OCI-LY1 (cell line): ENCODE results near the gene RIBC1.

ENCODE experiments used
- H2AFZ ChIP-seq: fragments of 200-600 bp; sonication (generic), shearing (Covaris generic); 2 replicates; pipeline ENCODE4 v1.6.0; 2014; ENCODE audit warnings: antibody characterized with exemption, mild to moderate bottlenecking, low read length
- H3F3A ChIP-seq: fragments of 200-600 bp; sonication (generic), shearing (Covaris generic); 2 replicates; pipeline ENCODE4 v1.6.0; 2014; ENCODE audit warnings: mild to moderate bottlenecking, antibody characterized with exemption, low read length, moderate library complexity; ENCODE audit not compliant: insufficient read depth
- H3K27ac ChIP-seq: fragments of 200-600 bp; sonication (generic); 2 replicates; pipeline ENCODE4 v1.5.1; 2014; ENCODE audit warnings: low read length, mixed run types, mild to moderate bottlenecking, low read depth; ENCODE audit not compliant: poor library complexity, severe bottlenecking
- H3K27me3 ChIP-seq: fragments of 200-600 bp; sonication (generic); 2 replicates; pipeline ENCODE4 v1.6.0; 2014; ENCODE audit warnings: antibody characterized with exemption, mild to moderate bottlenecking, low read length, moderate library complexity; ENCODE audit not compliant: insufficient read depth
- H3K36me3 ChIP-seq: fragments of 200-600 bp; sonication (generic); 2 replicates; pipeline ENCODE4 v1.6.1; 2014; ENCODE audit warnings: mild to moderate bottlenecking, antibody characterized with exemption, low read length, moderate library complexity, mixed read lengths; ENCODE audit not compliant: insufficient read depth
- H3K4me1 ChIP-seq: fragments of 200-600 bp; sonication (generic); 2 replicates; pipeline ENCODE4 v1.5.1; 2014; ENCODE audit warnings: mild to moderate bottlenecking, low read length, moderate library complexity; ENCODE audit not compliant: insufficient read depth, severe bottlenecking
- H3K4me2 ChIP-seq: fragments of 200-600 bp; sonication (generic), shearing (Covaris generic); 2 replicates; pipeline ENCODE4 v1.6.1; 2014; ENCODE audit warnings: low read length
- H3K4me3 ChIP-seq: fragments of 200-600 bp; sonication (generic); 2 replicates; pipeline ENCODE4 v1.5.1; 2014; ENCODE audit warnings: low read length, low read depth, mild to moderate bottlenecking, mixed read lengths; ENCODE audit not compliant: poor library complexity, severe bottlenecking
- H3K79me2 ChIP-seq: fragments of 200-600 bp; shearing (Covaris generic); 2 replicates; pipeline ENCODE4 v1.6.1; 2016; ENCODE audit warnings: mixed run types, low read length, mixed read lengths; ENCODE audit not compliant: insufficient read depth
- H3K9ac ChIP-seq: fragments of 200-600 bp; sonication (generic), shearing (Covaris generic); 2 replicates; pipeline ENCODE4 v1.6.1; 2014; ENCODE audit warnings: mild to moderate bottlenecking, low read length, mixed read lengths
- H3K9me2 ChIP-seq: fragments of 200-600 bp; sonication (generic), shearing (Covaris generic); 2 replicates; pipeline ENCODE4 v1.6.1; 2014; ENCODE audit warnings: low read depth, mild to moderate bottlenecking, low read length, mixed read lengths
- H3K9me3 ChIP-seq: fragments of 200-600 bp; shearing (Covaris generic); 2 replicates; pipeline ENCODE4 v1.6.1; 2014; ENCODE audit warnings: low read length, mixed read lengths
- H4K20me1 ChIP-seq: fragments of 200-600 bp; sonication (generic), shearing (Covaris generic); 2 replicates; pipeline ENCODE4 v1.6.0; 2016; ENCODE audit warnings: mild to moderate bottlenecking, low read length; ENCODE audit not compliant: insufficient read depth
- EZH2 ChIP-seq: fragments of 200-600 bp; sonication (generic), shearing (Covaris generic); IDR thresholded peaks from 2 replicates; pipeline ENCODE4 v1.8.0; 2017; ENCODE audit warnings: borderline replicate concordance, mixed run types, mild to moderate bottlenecking, antibody characterized with exemption, low read length, moderate library complexity, mixed read lengths
- TF ChIP-seq, protein P1 (sequence below): fragments of 200-600 bp; sonication (generic), shearing (Covaris generic); IDR thresholded peaks from 2 replicates; pipeline ENCODE4 v1.5.1; 2017; ENCODE audit warnings: mild to moderate bottlenecking, antibody characterized with exemption, low read length, moderate library complexity, mixed read lengths

The RIBC1 gene

DNA sequence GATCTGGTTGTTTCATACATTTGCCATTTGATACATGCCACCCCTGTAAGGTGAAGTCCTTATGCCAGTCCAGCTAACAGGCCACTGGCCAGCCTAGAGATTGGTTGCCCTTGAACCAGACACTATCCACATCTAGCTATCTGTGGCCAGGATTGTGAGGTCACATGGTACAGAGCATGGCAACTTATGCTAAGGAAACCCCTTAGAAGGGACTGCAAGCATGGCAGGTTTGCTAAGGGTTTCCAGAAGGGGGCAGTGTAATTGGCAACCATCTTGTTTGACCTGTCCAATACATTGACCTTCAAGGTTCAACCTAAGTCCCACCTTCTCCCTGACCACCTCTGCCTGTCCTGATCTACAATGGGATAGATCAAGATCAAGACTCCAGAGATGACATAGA, 47.8 kb upstream of the RIBC1 start:
- no peaks in the 10 kb centered on the region for H3K79me2 ChIP-seq
- no peaks in the 10 kb centered on the region for H3K9me3 ChIP-seq
- no peaks in the 10 kb centered on the region for H3F3A ChIP-seq
- H3K4me3 ChIP-seq: no peak overlapping the region
- H3K36me3 ChIP-seq: peaks cover 19% of the 10 kb centered on the region
- H3K9me2 ChIP-seq: no peaks in the 10 kb centered on the region
- H3K4me2 ChIP-seq: no peak overlapping the region
- TF ChIP-seq, protein P1, sequence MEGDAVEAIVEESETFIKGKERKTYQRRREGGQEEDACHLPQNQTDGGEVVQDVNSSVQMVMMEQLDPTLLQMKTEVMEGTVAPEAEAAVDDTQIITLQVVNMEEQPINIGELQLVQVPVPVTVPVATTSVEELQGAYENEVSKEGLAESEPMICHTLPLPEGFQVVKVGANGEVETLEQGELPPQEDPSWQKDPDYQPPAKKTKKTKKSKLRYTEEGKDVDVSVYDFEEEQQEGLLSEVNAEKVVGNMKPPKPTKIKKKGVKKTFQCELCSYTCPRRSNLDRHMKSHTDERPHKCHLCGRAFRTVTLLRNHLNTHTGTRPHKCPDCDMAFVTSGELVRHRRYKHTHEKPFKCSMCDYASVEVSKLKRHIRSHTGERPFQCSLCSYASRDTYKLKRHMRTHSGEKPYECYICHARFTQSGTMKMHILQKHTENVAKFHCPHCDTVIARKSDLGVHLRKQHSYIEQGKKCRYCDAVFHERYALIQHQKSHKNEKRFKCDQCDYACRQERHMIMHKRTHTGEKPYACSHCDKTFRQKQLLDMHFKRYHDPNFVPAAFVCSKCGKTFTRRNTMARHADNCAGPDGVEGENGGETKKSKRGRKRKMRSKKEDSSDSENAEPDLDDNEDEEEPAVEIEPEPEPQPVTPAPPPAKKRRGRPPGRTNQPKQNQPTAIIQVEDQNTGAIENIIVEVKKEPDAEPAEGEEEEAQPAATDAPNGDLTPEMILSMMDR: peak; percentile 28; the same call in 1 of the 2 replicates
- no peak for TF ChIP-seq EZH2
- no peak overlapping the region for H3K27ac ChIP-seq
- no peak overlapping the region for H2AFZ ChIP-seq
- H3K27me3 ChIP-seq: no peaks in the 10 kb centered on the region
- no peak overlapping the region for H3K9ac ChIP-seq
- no peaks in the 10 kb centered on the region for H3K4me1 ChIP-seq
- H4K20me1 ChIP-seq: no peaks in the 10 kb centered on the region

DNA sequence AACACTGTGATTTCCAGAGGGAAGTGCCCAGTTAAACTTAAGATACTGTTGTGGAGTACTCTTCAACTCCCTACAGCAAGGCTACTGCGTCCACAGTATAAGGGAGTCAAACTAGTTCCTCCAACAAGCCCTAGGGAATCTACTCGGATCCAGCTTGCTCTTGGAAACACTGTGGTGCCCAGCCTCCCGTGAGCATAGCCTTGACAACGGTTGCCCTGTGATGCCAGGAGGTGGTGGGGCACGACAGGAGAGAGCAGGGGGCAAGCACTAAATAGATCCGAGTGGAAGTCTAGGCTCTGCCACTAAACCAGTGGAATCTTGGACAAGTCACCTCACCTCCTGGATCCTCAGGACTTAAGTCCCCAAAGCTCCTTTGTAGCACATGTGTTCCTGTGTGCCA, 45.8 kb upstream of the RIBC1 start:
- Histone ChIP-seq H3K9ac (no peak overlapping the region), H3K79me2 (no peaks in the 10 kb centered on the region), H3K9me2 (no peaks in the 10 kb centered on the region), H3K4me3 (no peak overlapping the region), H3K9me3 (no peaks in the 10 kb centered on the region), H3K27me3 (no peaks in the 10 kb centered on the region), H4K20me1 (no peaks in the 10 kb centered on the region), H3K27ac (no peak overlapping the region), H3K4me2 (no peak overlapping the region), H2AFZ (no peak overlapping the region), H3K36me3 (peaks cover 36% of the 10 kb centered on the region), H3K4me1 (no peaks in the 10 kb centered on the region), H3F3A (no peaks in the 10 kb centered on the region)
- TF ChIP-seq EZH2: no peak
- TF ChIP-seq, protein P1: no peak

DNA sequence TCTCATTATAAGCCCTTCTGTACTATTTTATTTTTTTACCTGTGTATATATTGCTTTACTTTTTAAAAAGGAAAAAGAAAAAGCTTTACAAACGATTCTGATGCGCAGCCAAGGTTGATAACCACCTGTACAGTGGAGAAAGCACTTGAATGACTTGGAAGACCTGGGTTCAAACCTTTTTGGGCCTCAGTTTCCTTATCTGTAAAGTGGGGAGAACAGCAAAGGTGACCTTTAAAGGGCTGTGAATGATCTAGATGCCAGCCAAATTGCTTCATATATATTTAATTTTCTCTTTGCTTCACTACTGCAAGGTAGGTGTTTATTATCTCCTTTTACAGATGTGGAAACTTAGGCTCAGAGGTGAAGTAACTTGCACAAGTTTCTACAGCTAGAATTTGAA, 45.2 kb upstream of the RIBC1 start:
- no peaks in the 10 kb centered on the region for H3K4me1 ChIP-seq
- H3F3A ChIP-seq: no peaks in the 10 kb centered on the region
- no peak overlapping the region for H3K27ac ChIP-seq
- no peaks in the 10 kb centered on the region for H4K20me1 ChIP-seq
- peaks cover 42% of the 10 kb centered on the region for H3K36me3 ChIP-seq
- TF ChIP-seq, protein P1: no peak
- no peak for TF ChIP-seq EZH2
- H3K9me2 ChIP-seq: no peaks in the 10 kb centered on the region
- no peak overlapping the region for H3K4me3 ChIP-seq
- no peak overlapping the region for H3K4me2 ChIP-seq
- H3K9ac ChIP-seq: no peak overlapping the region
- no peaks in the 10 kb centered on the region for H3K27me3 ChIP-seq
- H3K79me2 ChIP-seq: no peaks in the 10 kb centered on the region
- no peaks in the 10 kb centered on the region for H3K9me3 ChIP-seq
- H2AFZ ChIP-seq: no peak overlapping the region
